ENCODE data around the gene ADD3.
"Not testable (repeated sequence)": the region's sequence is repeated elsewhere in the genome, so short reads cannot be mapped to it uniquely, and the experiment has no call there.

ADD3 gene

DNA sequence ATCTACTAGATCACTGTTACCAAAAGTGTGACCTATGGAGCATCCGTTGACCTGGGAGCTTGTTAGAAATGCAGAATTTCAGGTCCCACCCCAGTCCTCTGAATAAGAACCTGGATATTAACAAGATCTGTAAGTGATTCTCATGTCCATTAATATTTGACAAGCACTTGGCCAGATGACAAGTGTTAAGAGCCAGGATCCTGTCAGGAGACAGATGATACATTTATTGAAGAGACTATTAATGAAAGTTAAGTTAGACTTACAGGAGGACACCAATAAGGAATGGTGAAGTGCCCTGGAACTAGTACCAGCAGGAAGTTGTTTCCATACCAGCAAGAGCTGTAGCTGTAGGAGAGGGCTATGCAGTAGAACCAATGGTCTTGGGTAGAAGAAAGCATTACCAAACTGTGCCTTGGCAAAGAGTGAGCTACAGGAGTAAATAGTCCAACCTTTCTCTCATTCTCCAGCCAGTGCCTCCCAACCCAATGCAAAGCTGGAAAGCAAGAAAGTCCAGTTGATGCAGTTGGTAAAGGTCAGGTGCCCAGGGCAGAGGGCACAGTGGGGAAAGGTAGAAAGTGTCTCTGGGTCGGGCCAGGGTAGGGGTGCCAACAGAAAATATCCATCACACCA is 35.3 kb upstream of the ADD3 start:
- peaks cover 21% of the 10 kb centered on the region for H3K27me3 Mint-ChIP-seq (ENCODE audit: low read depth)
- no peak overlapping the region for H3K27ac Mint-ChIP-seq
- H3K9me3 Mint-ChIP-seq = no peaks in the 10 kb centered on the region
- H3K4me3 Mint-ChIP-seq = no peak overlapping the region
- H3K4me1 Mint-ChIP-seq (ENCODE audit: low read depth) = no peaks in the 10 kb centered on the region
- H3K36me3 Mint-ChIP-seq (ENCODE audit: low read depth) = no peaks in the 10 kb centered on the region

DNA sequence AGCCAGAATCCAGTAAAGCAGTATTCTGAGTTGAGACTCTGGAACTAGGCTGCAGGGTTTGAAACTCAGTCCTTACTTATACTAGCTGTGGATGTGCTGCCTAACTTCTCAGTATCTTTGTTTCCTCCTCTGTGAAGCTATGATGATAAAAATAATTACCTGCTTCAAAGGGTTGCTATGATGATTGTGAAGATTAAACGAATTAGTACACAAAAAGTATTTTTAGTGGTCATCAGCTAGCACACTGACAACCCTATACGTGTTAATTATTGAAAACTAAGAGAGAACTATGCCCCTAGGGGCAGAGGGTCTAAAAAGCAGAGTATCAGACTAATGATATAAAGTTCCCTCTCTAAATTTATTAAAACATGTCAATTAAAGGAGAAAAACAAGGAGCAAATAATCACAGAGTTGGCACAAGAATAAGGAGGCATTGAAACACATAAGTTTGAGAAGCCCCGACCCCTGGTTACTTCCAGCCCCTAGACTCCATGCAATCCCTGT is 34.4 kb upstream of the ADD3 start:
- no peak overlapping the region for H3K27ac Mint-ChIP-seq
- no peaks in the 10 kb centered on the region for H3K9me3 Mint-ChIP-seq
- no peak overlapping the region for H3K4me3 Mint-ChIP-seq
- H3K36me3 Mint-ChIP-seq (ENCODE audit: low read depth) = no peaks in the 10 kb centered on the region
- peaks cover 21% of the 10 kb centered on the region for H3K27me3 Mint-ChIP-seq (ENCODE audit: low read depth)
- H3K4me1 Mint-ChIP-seq (ENCODE audit: low read depth) = no peaks in the 10 kb centered on the region

DNA sequence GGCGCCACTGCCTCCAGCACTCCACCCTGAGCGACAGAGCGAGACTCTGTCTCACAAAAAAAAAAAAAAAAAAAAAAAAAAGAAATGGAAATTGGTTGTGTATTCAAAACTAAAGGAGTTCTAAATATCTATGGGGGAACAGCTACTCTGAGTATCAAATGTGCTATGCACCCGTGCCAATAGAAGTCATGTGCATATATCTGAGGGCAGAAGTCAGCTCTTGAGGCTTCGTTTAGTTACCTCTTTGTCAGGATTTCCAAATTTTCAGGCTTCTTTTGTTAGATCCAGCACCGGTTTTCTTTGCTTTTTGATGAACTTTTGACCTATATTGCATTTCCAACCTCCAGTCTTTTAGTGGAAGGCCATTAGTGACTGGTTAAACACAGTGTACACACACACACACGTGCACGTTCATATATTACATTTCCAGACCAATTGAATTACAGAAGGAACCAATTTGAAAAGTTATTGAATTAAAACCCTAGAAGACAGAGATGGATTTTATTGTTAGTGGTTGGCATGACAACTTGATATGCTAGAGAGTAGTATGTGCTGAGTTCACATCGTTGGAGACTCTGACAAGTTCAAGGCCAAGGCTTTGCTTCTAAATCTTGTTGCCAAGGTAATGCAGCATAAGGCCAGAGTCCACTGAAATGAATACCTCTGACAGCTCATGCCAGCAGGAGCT is 33.1 kb upstream of the ADD3 start:
- Mint-ChIP-seq H3K27ac (no peak overlapping the region), H3K27me3 (ENCODE audit: low read depth) (peaks cover 16% of the 10 kb centered on the region), H3K4me3 (no peak overlapping the region), H3K36me3 (ENCODE audit: low read depth) (no peaks in the 10 kb centered on the region), H3K9me3 (no peaks in the 10 kb centered on the region), H3K4me1 (ENCODE audit: low read depth) (peaks cover 4% of the 10 kb centered on the region)

DNA sequence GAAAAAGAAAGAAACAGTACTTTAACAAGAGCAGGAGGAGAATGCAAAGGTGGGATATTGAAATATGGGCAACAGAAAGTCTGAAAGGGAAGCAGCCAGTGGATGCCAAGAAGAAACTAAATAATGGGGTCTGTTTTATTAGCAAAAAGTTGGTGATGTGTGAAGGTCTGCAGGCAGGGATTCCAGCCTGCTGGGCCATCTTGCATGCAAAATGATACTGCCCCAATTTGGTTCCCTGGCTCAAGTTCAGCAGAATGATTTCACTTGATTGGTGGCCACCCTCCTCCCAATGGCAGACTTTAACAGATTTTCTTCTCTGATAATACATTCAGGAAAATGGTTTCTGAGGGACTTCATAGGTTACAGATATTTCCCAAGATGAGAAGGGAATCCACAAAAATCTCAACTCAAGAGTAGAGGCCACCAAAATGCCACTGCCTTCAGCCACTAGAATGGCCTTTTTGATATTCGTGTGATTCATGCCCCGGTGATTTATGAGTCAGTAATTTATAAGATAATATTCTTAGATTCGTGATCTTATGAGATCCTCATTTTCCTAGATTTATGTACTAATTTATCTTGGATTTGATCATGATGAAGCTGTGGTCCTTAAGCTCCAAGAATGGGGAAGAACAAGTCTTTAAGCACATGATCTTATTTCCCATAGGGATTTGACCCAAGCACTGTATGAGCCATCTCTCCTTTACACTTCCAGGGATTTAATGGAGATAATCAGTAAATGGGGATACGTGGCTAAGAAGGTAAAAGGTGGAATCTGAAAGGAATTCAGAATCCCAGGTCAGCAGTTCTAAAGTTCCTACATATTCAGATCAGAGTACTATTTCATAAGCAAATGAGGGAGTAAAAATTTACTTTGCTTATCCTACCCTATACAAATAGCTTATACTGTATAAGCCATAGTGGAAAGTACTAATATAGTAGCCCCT is 32.3 kb upstream of the ADD3 start:
- Mint-ChIP-seq H3K4me3 (no peak overlapping the region), H3K27me3 (ENCODE audit: low read depth) (peaks cover 19% of the 10 kb centered on the region), H3K36me3 (ENCODE audit: low read depth) (no peaks in the 10 kb centered on the region), H3K27ac (no peak overlapping the region), H3K4me1 (ENCODE audit: low read depth) (peaks cover 4% of the 10 kb centered on the region), H3K9me3 (no peaks in the 10 kb centered on the region)

DNA sequence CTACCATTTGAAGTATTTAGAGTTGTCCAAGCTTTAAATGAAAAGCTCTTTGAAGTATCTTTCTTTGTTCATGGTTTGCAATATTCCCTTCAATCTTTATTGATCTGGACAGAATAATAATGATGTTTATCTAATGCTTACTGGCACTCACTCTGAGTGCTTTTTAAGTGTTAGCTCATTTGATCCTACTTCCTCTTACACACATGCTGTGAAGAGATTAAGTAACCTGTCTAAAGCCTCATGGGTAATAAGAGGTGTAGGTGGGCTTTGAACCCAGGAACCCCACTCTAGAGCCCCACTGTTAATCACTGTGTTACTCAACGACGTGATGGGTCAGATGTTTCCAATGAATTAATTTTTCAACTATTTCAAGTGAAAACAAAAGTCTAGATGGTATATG is 31.1 kb upstream of the ADD3 start:
- Mint-ChIP-seq H3K9me3 (no peaks in the 10 kb centered on the region), H3K27me3 (ENCODE audit: low read depth) (peaks cover 22% of the 10 kb centered on the region), H3K4me3 (no peak overlapping the region), H3K4me1 (ENCODE audit: low read depth) (peaks cover 4% of the 10 kb centered on the region), H3K36me3 (ENCODE audit: low read depth) (no peaks in the 10 kb centered on the region), H3K27ac (no peak overlapping the region)

DNA sequence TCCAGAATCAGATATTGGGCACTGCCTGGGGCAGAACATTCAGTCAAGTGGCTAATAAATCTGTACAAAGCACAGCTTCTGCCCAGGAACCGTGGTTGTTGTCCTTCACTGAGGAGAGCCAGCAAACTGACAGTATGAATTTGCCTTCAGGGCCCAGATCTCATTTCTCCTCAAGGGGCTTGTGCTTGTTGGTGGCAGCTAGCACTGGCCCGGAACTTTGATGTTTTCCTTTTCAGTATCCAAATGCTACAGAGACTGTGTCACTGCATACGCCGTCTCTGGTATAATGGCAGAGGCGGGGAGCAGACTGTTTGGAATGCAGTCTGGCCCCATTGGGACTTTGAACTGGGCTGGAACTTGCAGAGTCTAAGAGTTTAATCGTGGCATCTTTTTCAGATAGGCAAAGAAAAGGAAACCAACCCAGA is 30.4 kb upstream of the ADD3 start:
- Mint-ChIP-seq H3K9me3 (no peaks in the 10 kb centered on the region), H3K4me3 (no peak overlapping the region), H3K27me3 (ENCODE audit: low read depth) (peaks cover 21% of the 10 kb centered on the region), H3K27ac (no peak overlapping the region), H3K4me1 (ENCODE audit: low read depth) (peaks cover 4% of the 10 kb centered on the region), H3K36me3 (ENCODE audit: low read depth) (no peaks in the 10 kb centered on the region)

DNA sequence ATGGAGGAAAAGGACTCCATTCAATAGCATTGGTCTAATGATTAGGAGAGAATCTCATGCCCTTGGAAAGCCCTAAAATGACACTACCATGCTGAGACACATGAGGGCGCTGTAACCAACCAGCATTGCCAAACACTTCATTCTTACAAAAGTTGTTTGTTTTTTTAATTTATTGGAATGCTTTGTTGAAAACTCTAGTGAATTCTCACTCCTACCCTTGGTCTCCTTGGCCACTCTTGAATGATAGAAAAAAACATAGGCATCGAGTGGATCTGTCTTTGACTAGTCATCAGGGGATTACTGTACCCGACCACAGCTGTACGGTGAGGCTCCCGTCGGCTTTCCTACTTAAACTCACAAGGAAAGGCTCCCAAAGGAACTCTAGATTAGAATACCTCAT is 29.3 kb upstream of the ADD3 start:
- peaks cover 10% of the 10 kb centered on the region for H3K27me3 Mint-ChIP-seq (ENCODE audit: low read depth)
- no peaks in the 10 kb centered on the region for H3K36me3 Mint-ChIP-seq (ENCODE audit: low read depth)
- no peak overlapping the region for H3K27ac Mint-ChIP-seq
- no peaks in the 10 kb centered on the region for H3K9me3 Mint-ChIP-seq
- H3K4me3 Mint-ChIP-seq = no peak overlapping the region
- peaks cover 4% of the 10 kb centered on the region for H3K4me1 Mint-ChIP-seq (ENCODE audit: low read depth)

DNA sequence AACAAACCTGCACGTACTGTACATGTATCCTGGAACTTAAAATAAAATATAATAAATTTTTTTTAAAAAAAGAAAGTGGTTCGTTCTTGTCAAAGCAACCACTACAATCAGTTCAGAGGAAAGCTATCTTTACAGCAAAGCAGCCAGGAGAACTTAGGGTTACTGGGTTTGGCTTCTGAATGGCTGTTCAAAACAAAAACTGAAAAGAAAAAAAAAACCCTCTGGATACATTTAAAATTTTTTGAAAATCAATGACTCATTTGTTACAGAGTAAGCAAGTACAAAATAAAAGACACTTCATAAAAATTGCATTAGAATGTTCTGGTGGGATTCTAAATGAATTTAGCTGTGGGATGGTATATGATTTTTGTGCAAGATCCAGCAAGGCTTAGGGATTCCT is 28.6 kb upstream of the ADD3 start:
- Mint-ChIP-seq H3K27me3 (ENCODE audit: low read depth) (peaks cover 9% of the 10 kb centered on the region), H3K4me1 (ENCODE audit: low read depth) (peaks cover 4% of the 10 kb centered on the region), H3K9me3 (no peaks in the 10 kb centered on the region), H3K36me3 (ENCODE audit: low read depth) (no peaks in the 10 kb centered on the region), H3K4me3 (no peak overlapping the region), H3K27ac (no peak overlapping the region)

DNA sequence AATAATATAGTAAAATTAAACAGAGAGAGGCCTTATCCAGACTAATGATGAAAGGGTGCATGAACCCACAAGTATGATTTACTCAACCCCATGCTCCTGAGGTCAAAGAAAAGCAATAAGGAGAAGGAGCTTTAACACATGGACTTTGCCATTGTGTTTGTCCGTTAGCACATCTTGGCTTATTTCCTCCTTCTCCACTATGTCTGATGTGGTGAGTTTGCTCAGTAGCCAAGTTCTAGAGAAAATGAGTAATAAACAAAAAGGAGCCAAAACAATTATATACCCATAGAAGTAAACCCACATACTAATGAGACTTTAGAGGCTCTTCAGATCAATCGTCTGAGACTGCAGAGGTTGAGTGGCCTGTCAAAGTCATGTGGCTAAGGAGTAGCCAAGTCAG is 26.1 kb upstream of the ADD3 start:
- H3K27me3 Mint-ChIP-seq (ENCODE audit: low read depth) = peaks cover 13% of the 10 kb centered on the region
- H3K4me1 Mint-ChIP-seq (ENCODE audit: low read depth) = peaks cover 4% of the 10 kb centered on the region
- H3K9me3 Mint-ChIP-seq = peaks cover 8% of the 10 kb centered on the region
- H3K4me3 Mint-ChIP-seq = no peak overlapping the region
- H3K36me3 Mint-ChIP-seq (ENCODE audit: low read depth) = no peaks in the 10 kb centered on the region
- H3K27ac Mint-ChIP-seq = no peak overlapping the region

DNA sequence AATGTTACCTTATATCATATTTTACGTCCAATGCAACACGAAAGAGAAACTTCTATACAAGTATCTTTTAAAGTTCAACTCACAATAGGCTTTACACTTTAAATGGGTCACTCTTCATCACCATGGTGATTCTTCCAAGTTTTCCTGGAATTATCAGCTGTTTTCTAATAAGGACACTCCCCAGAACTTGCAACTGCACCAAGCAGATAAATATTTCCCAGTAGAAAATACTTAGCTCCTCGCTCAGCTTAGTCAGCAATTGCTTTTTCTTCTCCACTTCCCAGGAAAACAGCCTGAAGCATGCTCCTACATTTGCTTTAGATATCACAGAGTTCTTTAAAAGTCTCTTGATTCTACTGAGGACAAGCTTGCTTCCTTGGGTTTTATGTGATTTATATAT is 25.7 kb upstream of the ADD3 start:
- Mint-ChIP-seq H3K4me1 (ENCODE audit: low read depth) (peaks cover 4% of the 10 kb centered on the region), H3K36me3 (ENCODE audit: low read depth) (no peaks in the 10 kb centered on the region), H3K27me3 (ENCODE audit: low read depth) (peaks cover 11% of the 10 kb centered on the region), H3K4me3 (no peak overlapping the region), H3K9me3 (peaks cover 8% of the 10 kb centered on the region), H3K27ac (no peak overlapping the region)

DNA sequence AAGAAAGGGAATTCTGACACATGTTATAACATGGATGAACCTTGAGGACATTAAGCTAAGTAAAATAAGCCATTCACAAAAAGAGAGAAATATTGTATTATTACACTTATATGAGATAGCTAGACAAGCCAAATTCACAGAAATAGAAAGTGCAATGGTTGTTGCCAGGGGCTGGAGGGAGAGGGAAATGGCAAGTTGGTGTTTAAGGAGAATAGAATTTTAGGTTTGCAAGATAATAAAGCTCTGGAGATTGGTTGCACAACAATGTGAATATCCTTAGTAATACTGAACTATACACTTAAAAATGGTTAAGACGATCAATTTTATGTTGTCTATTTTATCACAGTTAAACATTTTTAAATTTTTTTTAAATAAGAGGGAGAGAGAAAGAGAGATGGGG is 25.0 kb upstream of the ADD3 start:
- Mint-ChIP-seq H3K4me3 (no peak overlapping the region), H3K9me3 (peaks cover 8% of the 10 kb centered on the region), H3K27ac (no peak overlapping the region), H3K27me3 (ENCODE audit: low read depth) (peaks cover 16% of the 10 kb centered on the region), H3K36me3 (ENCODE audit: low read depth) (no peaks in the 10 kb centered on the region), H3K4me1 (ENCODE audit: low read depth) (peaks cover 4% of the 10 kb centered on the region)

DNA sequence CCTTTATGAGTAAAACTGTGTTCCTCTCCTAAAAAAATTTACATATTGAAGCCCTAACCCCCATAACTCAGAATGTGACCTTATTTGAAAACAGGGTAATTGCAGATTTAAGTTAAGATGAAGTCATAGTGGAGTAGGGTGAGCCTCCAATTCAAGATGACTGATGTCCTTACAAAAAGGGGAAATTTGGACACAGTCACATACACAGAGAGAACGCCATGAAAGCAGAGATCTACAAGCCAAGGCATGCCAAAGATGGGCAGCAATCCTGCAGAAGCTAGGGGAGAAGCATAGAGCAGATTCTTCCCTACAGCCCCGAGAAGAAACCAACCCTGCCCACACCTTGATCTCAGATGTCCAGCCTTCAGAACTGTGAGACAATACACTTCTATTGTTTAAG is 23.8 kb upstream of the ADD3 start:
- Mint-ChIP-seq H3K9me3 (peaks cover 8% of the 10 kb centered on the region), H3K27me3 (ENCODE audit: low read depth) (peaks cover 28% of the 10 kb centered on the region), H3K27ac (no peak overlapping the region), H3K36me3 (ENCODE audit: low read depth) (no peaks in the 10 kb centered on the region), H3K4me3 (no peak overlapping the region), H3K4me1 (ENCODE audit: low read depth) (no peaks in the 10 kb centered on the region)

DNA sequence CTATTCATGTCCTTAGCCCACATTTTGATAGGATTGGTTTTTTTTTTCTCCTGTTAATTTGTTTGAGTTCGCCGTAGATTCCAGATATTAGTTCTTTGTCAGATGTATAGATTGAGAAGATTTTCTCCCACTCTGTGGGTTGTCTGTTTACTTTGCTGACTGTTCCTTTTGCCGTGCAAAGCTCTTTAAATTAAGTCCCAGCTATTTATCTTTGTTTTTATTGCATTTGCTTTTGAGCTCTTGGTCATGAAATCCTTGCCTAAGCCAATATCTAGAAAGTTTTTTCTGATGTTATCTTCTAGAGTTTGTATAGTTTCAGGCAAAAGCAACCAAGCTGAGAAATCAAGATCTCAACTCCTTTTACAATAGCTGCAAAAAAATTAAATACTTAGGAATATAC is 22.0 kb upstream of the ADD3 start:
- not testable (repeated sequence) for H3K4me3 Mint-ChIP-seq; H3K27ac Mint-ChIP-seq; H3K9me3 Mint-ChIP-seq; H3K36me3 Mint-ChIP-seq (ENCODE audit: low read depth); H3K4me1 Mint-ChIP-seq (ENCODE audit: low read depth)
- H3K27me3 Mint-ChIP-seq (ENCODE audit: low read depth) = peaks cover 24% of the 10 kb centered on the region

DNA sequence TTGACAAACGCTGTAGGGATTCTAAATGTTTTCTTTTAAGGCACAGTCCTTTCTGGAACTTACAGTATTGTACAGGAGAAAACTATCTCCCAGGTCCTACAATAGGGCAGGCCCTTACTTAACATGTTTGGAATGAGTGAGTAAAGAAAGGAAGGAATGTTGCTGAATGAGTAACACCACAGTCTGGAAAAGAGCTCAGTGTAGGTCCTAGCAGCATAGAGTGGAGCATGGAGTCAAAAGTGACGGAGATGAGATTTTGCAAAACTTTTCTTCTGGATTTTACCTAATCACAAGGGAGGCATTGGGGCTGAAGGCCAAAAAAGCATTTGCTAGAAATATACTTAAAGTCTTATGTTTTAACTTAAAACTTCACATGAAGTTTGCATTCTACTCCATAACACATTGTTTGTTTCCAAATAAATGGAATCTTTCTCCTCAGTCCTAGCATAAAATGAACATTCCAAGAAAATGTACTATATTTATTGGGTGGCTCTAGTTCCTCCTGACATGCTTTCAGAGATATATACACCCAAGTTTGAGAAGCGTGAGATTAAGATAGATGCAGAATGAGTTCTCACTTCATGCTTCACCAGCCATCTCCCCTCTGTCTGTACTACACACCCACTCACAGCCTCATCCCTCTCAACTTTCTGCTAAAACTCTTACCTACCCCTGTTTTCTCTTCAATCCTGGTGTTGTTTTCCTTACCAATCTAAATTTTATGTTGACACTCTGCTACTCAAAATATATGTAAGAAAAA is 20.2 kb upstream of the ADD3 start:
- H3K27me3 Mint-ChIP-seq (ENCODE audit: low read depth) = peaks cover 24% of the 10 kb centered on the region
- no peak overlapping the region for H3K27ac Mint-ChIP-seq
- H3K4me1 Mint-ChIP-seq (ENCODE audit: low read depth) = no peaks in the 10 kb centered on the region
- no peaks in the 10 kb centered on the region for H3K36me3 Mint-ChIP-seq (ENCODE audit: low read depth)
- H3K9me3 Mint-ChIP-seq = peaks cover 8% of the 10 kb centered on the region
- H3K4me3 Mint-ChIP-seq = no peak overlapping the region

Data from T-helper 1 cell treated with Interleukin-12 subunit alpha and Interleukin-12 subunit beta and Interleukin-4 antibody, amounts not matched to agents 30 μg/mL and 1 μg/mL, for 36 hours (primary cell).